WTC11 (cell line): Measurements from ENCODE around the gene EIF3M. TPM values are rescaled to one million over a fixed set of nuclear protein-coding genes. Genes with fewer than 3 reads are reported as not detected.

Source experiments
- ATAC-seq: fragments of 200-7000 bp; cut with Tn5 transposase; 2 replicates; pipeline ENCODE4 v1.10.0; 2021; ENCODE audit warnings: mild to moderate bottlenecking, moderate library complexity
- CTCF ChIA-PET: fragments of 300-600 bp; sonication (Branson Sonifier 250); formaldehyde crosslinking; loops from one replicate; lab custom pipeline; 2021; ENCODE audit warnings: antibody characterized with exemption; lab: Charles Lee
- POLR2A ChIA-PET: fragments of 350-600 bp; sonication (Branson Sonifier 250); formaldehyde crosslinking; loops from one replicate; lab custom pipeline; 2021; ENCODE audit warnings: antibody characterized with exemption; lab: Charles Lee
- DNase-seq: peaks from one replicate; pipeline ENCODE4 v3.0.0; 2021; ENCODE audit warnings: low spot score
- H3K27ac Mint-ChIP-seq: 2 replicates; pipeline ENCODE4 v1.8.0; 2021; ENCODE audit warnings: mixed read lengths
- H3K27me3 Mint-ChIP-seq: 2 replicates; pipeline ENCODE4 v1.8.0; 2021; ENCODE audit warnings: low read depth, mild to moderate bottlenecking, moderate library complexity, mixed read lengths
- H3K36me3 Mint-ChIP-seq: 2 replicates; pipeline ENCODE4 v1.8.0; 2021; ENCODE audit warnings: mixed read lengths
- H3K4me1 Mint-ChIP-seq: 2 replicates; pipeline ENCODE4 v1.8.0; 2022; ENCODE audit warnings: mixed read lengths
- H3K4me3 Mint-ChIP-seq: 2 replicates; pipeline ENCODE4 v1.8.0; 2021; ENCODE audit warnings: mild to moderate bottlenecking, moderate library complexity, mixed read lengths
- H3K9me3 Mint-ChIP-seq: 2 replicates; pipeline ENCODE4 v1.8.0; 2021; ENCODE audit warnings: mixed read lengths
- ATF1 ChIP-seq: sonication (generic); formaldehyde crosslinking; IDR thresholded peaks from 2 replicates; pipeline ENCODE4 v1.8.1; 2023; ENCODE audit warnings: mild to moderate bottlenecking, moderate library complexity, missing genetic modification reagents
- CDX4 ChIP-seq: fragments of 250-450 bp; sonication (Bioruptor Pico); IDR thresholded peaks from 2 replicates; pipeline ENCODE4 v1.9.0; 2021; ENCODE audit warnings: moderate library complexity, mild to moderate bottlenecking, inconsistent platforms, borderline replicate concordance
- CREB1 ChIP-seq: sonication (generic); formaldehyde crosslinking; IDR thresholded peaks from 2 replicates; pipeline ENCODE4 v1.8.0; 2023; ENCODE audit warnings: mild to moderate bottlenecking, missing genetic modification reagents
- ESRRA ChIP-seq: sonication (generic); formaldehyde crosslinking; IDR thresholded peaks from 2 replicates; pipeline ENCODE4 v1.8.1; 2022; ENCODE audit warnings: mild to moderate bottlenecking, missing genetic modification reagents, borderline replicate concordance
- FOXK1 ChIP-seq: sonication (generic); formaldehyde crosslinking; IDR thresholded peaks from 2 replicates; pipeline ENCODE4 v1.8.0; 2022; ENCODE audit warnings: mild to moderate bottlenecking, moderate library complexity, missing genetic modification reagents
- FOXP1 ChIP-seq: sonication (generic); formaldehyde crosslinking; IDR thresholded peaks from 2 replicates; pipeline ENCODE4 v1.8.0; 2022; ENCODE audit warnings: missing genetic modification reagents, mild to moderate bottlenecking, moderate library complexity, borderline replicate concordance
- FOXP4 ChIP-seq: sonication (generic); formaldehyde crosslinking; IDR thresholded peaks from 2 replicates; pipeline ENCODE4 v1.8.0; 2022; ENCODE audit warnings: mild to moderate bottlenecking, missing genetic modification reagents
- HMGA2 ChIP-seq: fragments of 250-450 bp; sonication (Bioruptor Pico); IDR thresholded peaks from 2 replicates; pipeline ENCODE4 v1.4.0; 2021; ENCODE audit warnings: mild to moderate bottlenecking, moderate library complexity
- JUN ChIP-seq: sonication (generic); formaldehyde crosslinking; IDR thresholded peaks from 2 replicates; pipeline ENCODE4 v1.8.0; 2023; ENCODE audit warnings: mild to moderate bottlenecking, missing genetic modification reagents
- MLX ChIP-seq: sonication (generic); formaldehyde crosslinking; IDR thresholded peaks from 2 replicates; pipeline ENCODE4 v1.8.1; 2023; ENCODE audit warnings: mild to moderate bottlenecking, missing genetic modification reagents, moderate library complexity
- MXD4 ChIP-seq: fragments of 250-450 bp; sonication (Bioruptor Pico); IDR thresholded peaks from 2 replicates; pipeline ENCODE4 v1.8.0; 2021; ENCODE audit warnings: mild to moderate bottlenecking, moderate library complexity, borderline replicate concordance
- NFATC4 ChIP-seq: fragments of 250-450 bp; sonication (Bioruptor Pico); IDR thresholded peaks from 2 replicates; pipeline ENCODE4 v1.9.0; 2021; ENCODE audit warnings: mild to moderate bottlenecking
- NFE2L1 ChIP-seq: sonication (generic); formaldehyde crosslinking; IDR thresholded peaks from 2 replicates; pipeline ENCODE4 v1.8.1; 2023; ENCODE audit warnings: missing genetic modification reagents
- NFYB ChIP-seq: sonication (generic); formaldehyde crosslinking; conservative IDR thresholded peaks from 2 replicates; pipeline ENCODE4 v1.8.0; 2022; ENCODE audit warnings: low read depth, missing genetic modification reagents
- SOX15 ChIP-seq: fragments of 250-450 bp; sonication (Bioruptor Pico); IDR thresholded peaks from 2 replicates; pipeline ENCODE4 v1.9.0; 2021; ENCODE audit warnings: mild to moderate bottlenecking
- SP1 ChIP-seq: sonication (generic); formaldehyde crosslinking; conservative IDR thresholded peaks from 2 replicates; pipeline ENCODE4 v1.8.1; 2022; ENCODE audit warnings: missing genetic modification reagents
- TCF7 ChIP-seq: sonication (generic); formaldehyde crosslinking; IDR thresholded peaks from 2 replicates; pipeline ENCODE4 v1.8.0; 2022; ENCODE audit warnings: mild to moderate bottlenecking, low read depth, missing genetic modification reagents, moderate library complexity
- TEAD4 ChIP-seq: sonication (generic); formaldehyde crosslinking; IDR thresholded peaks from 2 replicates; pipeline ENCODE4 v1.8.0; 2022; ENCODE audit warnings: mild to moderate bottlenecking, missing genetic modification reagents
- TP53 ChIP-seq: sonication (generic); formaldehyde crosslinking; IDR thresholded peaks from 2 replicates; pipeline ENCODE4 v1.8.1; 2023; ENCODE audit warnings: mild to moderate bottlenecking, missing genetic modification reagents
- USF1 ChIP-seq: sonication (generic); formaldehyde crosslinking; IDR thresholded peaks from 2 replicates; pipeline ENCODE4 v1.8.0; 2022; ENCODE audit warnings: mild to moderate bottlenecking, missing genetic modification reagents
- ZNF263 ChIP-seq: sonication (generic); formaldehyde crosslinking; IDR thresholded peaks from 2 replicates; pipeline ENCODE4 v1.8.1; 2022; ENCODE audit warnings: low read depth, mild to moderate bottlenecking, moderate library complexity, missing genetic modification reagents
- ZSCAN18 ChIP-seq: fragments of 250-450 bp; sonication (Bioruptor Pico); IDR thresholded peaks from 2 replicates; pipeline ENCODE4 v2.1.2; 2022; ENCODE audit warnings: mild to moderate bottlenecking, moderate library complexity
- total RNA-seq: library from RNA; stranded (reverse); gene quantifications from 3 replicates; pipeline ENCODE4 v1.2.3, GENCODE V29; 2021
- TF ChIP-seq, protein P1 (sequence below): fragments of 250-450 bp; sonication (Bioruptor Pico); IDR thresholded peaks from 2 replicates; pipeline ENCODE4 v1.9.0; 2021; ENCODE audit warnings: mild to moderate bottlenecking
- TF ChIP-seq, protein P2 (sequence below): sonication (generic); formaldehyde crosslinking; IDR thresholded peaks from 2 replicates; pipeline ENCODE4 v1.8.1; 2022; ENCODE audit warnings: mild to moderate bottlenecking, moderate library complexity, missing genetic modification reagents

The EIF3M gene
- total RNA-seq, 1 experiment from 2014 or later = 365 TPM

DNA sequence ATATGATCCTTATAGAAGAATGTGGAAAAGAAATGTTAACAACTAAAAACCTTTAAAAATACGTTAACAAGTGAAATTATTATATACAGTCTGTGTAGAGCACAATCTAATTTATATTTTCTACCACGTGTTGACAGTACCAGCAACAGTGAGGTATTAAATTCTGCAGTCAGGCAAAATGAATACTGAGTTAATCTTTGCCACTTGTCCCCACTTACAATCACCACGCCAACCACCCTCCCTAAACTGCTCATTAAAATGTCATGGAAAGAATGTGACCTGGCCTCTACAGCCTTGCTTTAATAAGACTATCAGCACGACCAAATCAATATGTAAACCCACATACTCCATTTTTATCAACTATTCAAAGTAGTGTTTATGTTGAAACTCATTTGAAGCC lies 28.5 kb upstream of the EIF3M start:
- DNase-seq = no peak
- H3K9me3 Mint-ChIP-seq = peaks cover 10% of the 10 kb centered on the region
- H3K4me3 Mint-ChIP-seq = no peak overlapping the region
- H3K36me3 Mint-ChIP-seq = no peaks in the 10 kb centered on the region
- ChIA-PET CTCF (no interaction called here), POLR2A (no interaction called here)
- no peak overlapping the region for H3K27ac Mint-ChIP-seq
- TF ChIP-seq JUN (no peak), NFATC4 (no peak), ESRRA (CRISPR knock-in tag) (no peak), ZSCAN18 (CRISPR knock-in tag) (no peak), TCF7 (no peak), FOXP4 (CRISPR knock-in tag) (no peak)
- no peaks in the 10 kb centered on the region for H3K4me1 Mint-ChIP-seq
- no peak for ATAC-seq
- H3K27me3 Mint-ChIP-seq = no peaks in the 10 kb centered on the region

- Mint-ChIP-seq H3K27ac (no peak overlapping the region), H3K4me1 (no peaks in the 10 kb centered on the region)
- CTCF ChIA-PET = no interaction called here
- TF ChIP-seq NFYB (CRISPR knock-in tag) (no peak), ZNF263 (no peak), FOXP1 (CRISPR knock-in tag) (no peak), MLX (CRISPR knock-in tag) (no peak), CDX4 (CRISPR knock-in tag) (no peak), ATF1 (CRISPR knock-in tag) (no peak), HMGA2 (CRISPR knock-in tag) (no peak), SOX15 (CRISPR knock-in tag) (no peak), NFE2L1 (CRISPR knock-in tag) (no peak), CREB1 (CRISPR knock-in tag) (no peak), FOXK1 (CRISPR knock-in tag) (no peak), SP1 (no peak), TP53 (CRISPR knock-in tag) (no peak), TEAD4 (CRISPR knock-in tag) (no peak), MXD4 (CRISPR knock-in tag) (no peak), USF1 (CRISPR knock-in tag) (no peak)
- TF ChIP-seq, protein P1, sequence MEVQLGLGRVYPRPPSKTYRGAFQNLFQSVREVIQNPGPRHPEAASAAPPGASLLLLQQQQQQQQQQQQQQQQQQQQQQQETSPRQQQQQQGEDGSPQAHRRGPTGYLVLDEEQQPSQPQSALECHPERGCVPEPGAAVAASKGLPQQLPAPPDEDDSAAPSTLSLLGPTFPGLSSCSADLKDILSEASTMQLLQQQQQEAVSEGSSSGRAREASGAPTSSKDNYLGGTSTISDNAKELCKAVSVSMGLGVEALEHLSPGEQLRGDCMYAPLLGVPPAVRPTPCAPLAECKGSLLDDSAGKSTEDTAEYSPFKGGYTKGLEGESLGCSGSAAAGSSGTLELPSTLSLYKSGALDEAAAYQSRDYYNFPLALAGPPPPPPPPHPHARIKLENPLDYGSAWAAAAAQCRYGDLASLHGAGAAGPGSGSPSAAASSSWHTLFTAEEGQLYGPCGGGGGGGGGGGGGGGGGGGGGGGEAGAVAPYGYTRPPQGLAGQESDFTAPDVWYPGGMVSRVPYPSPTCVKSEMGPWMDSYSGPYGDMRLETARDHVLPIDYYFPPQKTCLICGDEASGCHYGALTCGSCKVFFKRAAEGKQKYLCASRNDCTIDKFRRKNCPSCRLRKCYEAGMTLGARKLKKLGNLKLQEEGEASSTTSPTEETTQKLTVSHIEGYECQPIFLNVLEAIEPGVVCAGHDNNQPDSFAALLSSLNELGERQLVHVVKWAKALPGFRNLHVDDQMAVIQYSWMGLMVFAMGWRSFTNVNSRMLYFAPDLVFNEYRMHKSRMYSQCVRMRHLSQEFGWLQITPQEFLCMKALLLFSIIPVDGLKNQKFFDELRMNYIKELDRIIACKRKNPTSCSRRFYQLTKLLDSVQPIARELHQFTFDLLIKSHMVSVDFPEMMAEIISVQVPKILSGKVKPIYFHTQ (CRISPR knock-in tag) = no peak
- TF ChIP-seq, protein P2, sequence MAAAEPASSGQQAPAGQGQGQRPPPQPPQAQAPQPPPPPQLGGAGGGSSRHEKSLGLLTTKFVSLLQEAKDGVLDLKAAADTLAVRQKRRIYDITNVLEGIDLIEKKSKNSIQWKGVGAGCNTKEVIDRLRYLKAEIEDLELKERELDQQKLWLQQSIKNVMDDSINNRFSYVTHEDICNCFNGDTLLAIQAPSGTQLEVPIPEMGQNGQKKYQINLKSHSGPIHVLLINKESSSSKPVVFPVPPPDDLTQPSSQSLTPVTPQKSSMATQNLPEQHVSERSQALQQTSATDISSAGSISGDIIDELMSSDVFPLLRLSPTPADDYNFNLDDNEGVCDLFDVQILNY = no peak
Observed at GRCh38 chr11:32555895-32556294, 27.7 kb upstream of the EIF3M start.

More at GRCh38 chr11:32555895-32556294, 27.7 kb upstream of the EIF3M start:
- DNase-seq (no peak), ATAC-seq (no peak)
- peaks cover 4% of the 10 kb centered on the region; the same call in 1 of the 2 replicates for H3K9me3 Mint-ChIP-seq
- H3K36me3 Mint-ChIP-seq = no peaks in the 10 kb centered on the region
- no peaks in the 10 kb centered on the region for H3K27me3 Mint-ChIP-seq
- POLR2A ChIA-PET = no interaction called here
- no peak overlapping the region for H3K4me3 Mint-ChIP-seq
